ENCODE data around the gene LRRC8D. TPM values are rescaled to one million over a fixed set of nuclear protein-coding genes. Genes with fewer than 3 reads are reported as not detected.

The LRRC8D gene
- total and polyA plus RNA-seq, 9 of the 15 experiments (the other 6 are each of a cell fraction or from before 2014, with no cell fraction given), result 3.4 to 53.9 (median 15.9) TPM

- TF ChIP-seq ZNF124 (CRISPR knock-in tag; IDR thresholded peaks at IDR 0.05) (no peak), ZNF655 (CRISPR knock-in tag; IDR thresholded peaks at IDR 0.05) (no peak), DMBX1 (CRISPR knock-in tag; IDR thresholded peaks at IDR 0.05; ENCODE audit: borderline replicate concordance) (no peak), E2F3 (CRISPR knock-in tag; IDR thresholded peaks at IDR 0.05) (no peak), ZNF232 (CRISPR knock-in tag; IDR thresholded peaks at IDR 0.05) (no peak), DNMT1 (IDR thresholded peaks at IDR 0.05) (0 out of 2 replicates have a peak, but pooled peaks have one; percentile 58), HLTF (IDR thresholded peaks at IDR 0.05) (no peak), MITF (IDR thresholded peaks at IDR 0.05) (no peak), KDM1A (IDR thresholded peaks at IDR 0.05) (peak; percentile 51 to 72; a peak in 1 of 4 replicates), C11orf30 (IDR thresholded peaks at IDR 0.05; ENCODE audit: low read depth) (peak; percentile 95), PBX2 (CRISPR knock-in tag; IDR thresholded peaks at IDR 0.05; ENCODE audit: low read depth) (no peak), PBX2 (tag; conservative IDR thresholded peaks at IDR 0.05; ENCODE audit: low read depth) (peak; percentile 71), U2AF1 (optimal IDR thresholded peaks at IDR 0.05; ENCODE audit: low read depth, low read length) (no peak), ZNF143 (CRISPR knock-in tag; IDR thresholded peaks at IDR 0.05) (no peak), HMGXB4 (CRISPR knock-in tag; IDR thresholded peaks at IDR 0.05) (no peak), TRIM28 (IDR thresholded peaks at IDR 0.05) (no peak), CXXC5 (CRISPR knock-in tag; IDR thresholded peaks at IDR 0.05) (0 out of 2 replicates have a peak, but pooled peaks have one; percentile 5), MBD1 (CRISPR knock-in tag; IDR thresholded peaks at IDR 0.05) (no peak), NCOR1 (IDR thresholded peaks at IDR 0.05) (0 out of 2 replicates have a peak, but pooled peaks have one; percentile 3), HSF4 (CRISPR knock-in tag; IDR thresholded peaks at IDR 0.05; ENCODE audit: borderline replicate concordance) (0 out of 2 replicates have a peak, but pooled peaks have one; percentile 16), CBFA2T3 (IDR thresholded peaks at IDR 0.05) (no peak), ZNF212 (CRISPR knock-in tag; IDR thresholded peaks at IDR 0.05) (no peak)
Measured at GRCh38 chr1:89890085-89890752, 69.4 kb downstream of the LRRC8D start (continued).
